Measurements from ENCODE around the gene SUSD3. TPM values are rescaled to one million over a fixed set of nuclear protein-coding genes. Genes with fewer than 3 reads are reported as not detected.

SUSD3 gene
- polyA plus RNA-seq, 4 donors: 3.7 to 10.1 (median 3.8) TPM; not detected in 1

- 80 to 85% (median 84%) methylated on average over 15 of the region's 15 CpGs for WGBS, 3 donors
- DNase-seq (no peak), FAIRE-seq (no peak)
- Histone ChIP-seq H3K4me3 (ENCODE audit: low read depth in 1 of 3, low read length in 3 of 3) (no peak overlapping the region), H3K27ac (ENCODE audit: low read depth in 1 of 3, low read length in 2 of 3) (no peak overlapping the region), H3K9me3 (ENCODE audit: control insufficient read depth in 2 of 2, insufficient read depth in 1 of 2, low read depth in 1 of 2, low read length in 1 of 2) (no peaks in the 10 kb centered on the region), H3K36me3 (ENCODE audit: control insufficient read depth in 3 of 3, insufficient read depth in 2 of 3, low read depth in 1 of 3, low read length in 3 of 3) (no peaks in the 10 kb centered on the region), H3K4me1 (ENCODE audit: control insufficient read depth in 3 of 3, insufficient read depth in 2 of 3, low read depth in 1 of 3, low read length in 2 of 3) (peaks cover 0 to 2% (median 0%) of the 10 kb centered on the region in 3 donors), H3K27me3 (ENCODE audit: control insufficient read depth in 3 of 3, insufficient read depth in 3 of 3, low read length in 3 of 3) (no peaks in the 10 kb centered on the region)
Observed at GRCh38 chr9:93052791-93053540, 5.5 kb upstream of the SUSD3 start.

- H3K27me3 ChIP-seq (ENCODE audit: control insufficient read depth in 3 of 3, insufficient read depth in 3 of 3, low read length in 3 of 3): no peaks in the 10 kb centered on the region
- no peaks in the 10 kb centered on the region for H3K36me3 ChIP-seq (ENCODE audit: control insufficient read depth in 3 of 3, insufficient read depth in 2 of 3, low read depth in 1 of 3, low read length in 3 of 3)
- no peak overlapping the region for H3K4me3 ChIP-seq (ENCODE audit: low read depth in 1 of 3, low read length in 3 of 3)
- no peak for FAIRE-seq
- peaks cover 0 to 6% (median 0%) of the 10 kb centered on the region in 3 donors for H3K4me1 ChIP-seq (ENCODE audit: control insufficient read depth in 3 of 3, insufficient read depth in 2 of 3, low read depth in 1 of 3, low read length in 2 of 3)
- no peaks in the 10 kb centered on the region for H3K9me3 ChIP-seq (ENCODE audit: control insufficient read depth in 2 of 2, insufficient read depth in 1 of 2, low read depth in 1 of 2, low read length in 1 of 2)
- H3K27ac ChIP-seq (ENCODE audit: low read depth in 1 of 3, low read length in 2 of 3): no peak overlapping the region
- no peak for DNase-seq
- 92 to 95% (median 92%) methylated on average over 5 of the region's 5 CpGs for WGBS, 3 donors
Observed at GRCh38 chr9:93053781-93054331, 4.6 kb upstream of the SUSD3 start.

GRCh38 chr9:93054758-93055704 is 3.5 kb upstream of the SUSD3 start:
- no peak overlapping the region for H3K27ac ChIP-seq (ENCODE audit: low read depth in 1 of 3, low read length in 2 of 3)
- 80 to 84% (median 81%) methylated on average over 10 to 11 of the region's 11 CpGs for WGBS, 3 donors
- FAIRE-seq: no peak

GRCh38 chr9:93057042-93057702 is 1.3 kb upstream of the SUSD3 start:
- no peak overlapping the region for H3K27ac ChIP-seq (ENCODE audit: low read depth in 1 of 3, low read length in 2 of 3)
- 70 to 80% (median 78%) methylated on average over 8 of the region's 8 CpGs for WGBS, 3 donors
- FAIRE-seq (no peak), DNase-seq (peak in 1 of 2 donors; percentile 24)
- H3K4me1 ChIP-seq (ENCODE audit: control insufficient read depth in 3 of 3, insufficient read depth in 2 of 3, low read depth in 1 of 3, low read length in 2 of 3): peaks cover 0 to 28% (median 4%) of the 10 kb centered on the region in 3 donors
- H3K9me3 ChIP-seq (ENCODE audit: control insufficient read depth in 2 of 2, insufficient read depth in 1 of 2, low read depth in 1 of 2, low read length in 1 of 2): no peaks in the 10 kb centered on the region
- no peaks in the 10 kb centered on the region for H3K36me3 ChIP-seq (ENCODE audit: control insufficient read depth in 3 of 3, insufficient read depth in 2 of 3, low read depth in 1 of 3, low read length in 3 of 3)
- no peak overlapping the region for H3K4me3 ChIP-seq (ENCODE audit: low read depth in 1 of 3, low read length in 3 of 3)
- H3K27me3 ChIP-seq (ENCODE audit: control insufficient read depth in 3 of 3, insufficient read depth in 3 of 3, low read length in 3 of 3): no peaks in the 10 kb centered on the region

More at GRCh38 chr9:93054758-93055704, 3.5 kb upstream of the SUSD3 start:
- Histone ChIP-seq H3K4me1 (ENCODE audit: control insufficient read depth in 3 of 3, insufficient read depth in 2 of 3, low read depth in 1 of 3, low read length in 2 of 3) (peaks cover 0 to 9% (median 0%) of the 10 kb centered on the region in 3 donors), H3K36me3 (ENCODE audit: control insufficient read depth in 3 of 3, insufficient read depth in 2 of 3, low read depth in 1 of 3, low read length in 3 of 3) (no peaks in the 10 kb centered on the region), H3K9me3 (ENCODE audit: control insufficient read depth in 2 of 2, insufficient read depth in 1 of 2, low read depth in 1 of 2, low read length in 1 of 2) (no peaks in the 10 kb centered on the region), H3K4me3 (ENCODE audit: low read depth in 1 of 3, low read length in 3 of 3) (no peak overlapping the region), H3K27me3 (ENCODE audit: control insufficient read depth in 3 of 3, insufficient read depth in 3 of 3, low read length in 3 of 3) (no peaks in the 10 kb centered on the region)
- no peak for DNase-seq

- Histone ChIP-seq H3K9me3 (ENCODE audit: control insufficient read depth in 2 of 2, insufficient read depth in 1 of 2, low read depth in 1 of 2, low read length in 1 of 2) (no peaks in the 10 kb centered on the region), H3K27me3 (ENCODE audit: control insufficient read depth in 3 of 3, insufficient read depth in 3 of 3, low read length in 3 of 3) (no peaks in the 10 kb centered on the region), H3K4me3 (ENCODE audit: low read depth in 1 of 3, low read length in 3 of 3) (no peak overlapping the region), H3K36me3 (ENCODE audit: control insufficient read depth in 3 of 3, insufficient read depth in 2 of 3, low read depth in 1 of 3, low read length in 3 of 3) (no peaks in the 10 kb centered on the region), H3K4me1 (ENCODE audit: control insufficient read depth in 3 of 3, insufficient read depth in 2 of 3, low read depth in 1 of 3, low read length in 2 of 3) (peaks cover 0 to 35% (median 4%) of the 10 kb centered on the region in 3 donors), H3K27ac (ENCODE audit: low read depth in 1 of 3, low read length in 2 of 3) (peak overlapping the region in 2 of 3 donors; percentile 5 to 12)
- WGBS, 3 donors: 40 to 57% (median 45%) methylated on average over 13 to 14 of the region's 14 CpGs
- FAIRE-seq (no peak), DNase-seq (no peak)
Observed at GRCh38 chr9:93057703-93058354, 672 bp upstream of the SUSD3 start.

DNA sequence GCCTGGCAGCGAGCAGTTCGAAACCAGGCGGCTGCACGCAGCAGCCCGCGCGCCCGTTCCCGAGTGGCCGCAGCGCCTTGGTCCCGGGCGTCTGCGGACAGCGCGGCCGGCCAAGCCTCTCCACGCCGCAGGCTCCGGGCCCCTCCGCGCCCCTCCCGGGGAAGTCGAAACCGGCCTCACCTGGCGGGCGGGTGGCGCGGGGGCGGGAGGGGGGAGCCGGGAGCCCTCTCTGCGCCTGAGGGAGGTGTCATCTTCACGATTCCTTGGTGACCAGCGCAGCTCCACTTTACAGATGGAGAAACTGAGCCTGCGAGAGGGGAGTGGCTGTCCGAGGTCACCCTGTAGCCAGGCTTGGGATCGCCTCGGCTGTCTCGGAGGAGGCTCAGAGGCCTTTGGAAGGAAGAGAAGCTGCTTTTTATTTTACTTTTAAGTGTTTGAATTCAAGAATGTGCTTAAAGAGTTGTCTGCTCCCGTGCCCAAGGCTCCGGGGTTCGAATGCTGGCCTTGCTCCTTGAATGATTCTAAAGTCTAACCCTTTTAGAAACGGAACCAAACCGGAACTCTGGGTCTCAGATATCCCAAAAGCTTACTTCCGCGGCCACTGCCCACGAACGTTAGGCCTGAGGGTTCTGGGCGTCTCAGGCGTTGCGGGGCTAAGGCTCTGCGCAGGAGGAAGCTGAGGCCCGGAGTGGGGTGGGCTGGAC is 662 bp downstream of the SUSD3 start:
- H3K27ac ChIP-seq (ENCODE audit: low read depth in 1 of 3, low read length in 2 of 3): peak overlapping the region in 2 of 3 donors; percentile 62 to 78
- H3K4me3 ChIP-seq (ENCODE audit: low read depth in 1 of 3, low read length in 3 of 3): peak overlapping the region; percentile 30 to 67 (median 49)

More for the DNA sequence above, 662 bp downstream of the SUSD3 start:
- Histone ChIP-seq H3K27me3 (ENCODE audit: control insufficient read depth in 3 of 3, insufficient read depth in 3 of 3, low read length in 3 of 3) (no peaks in the 10 kb centered on the region), H3K4me1 (ENCODE audit: control insufficient read depth in 3 of 3, insufficient read depth in 2 of 3, low read depth in 1 of 3, low read length in 2 of 3) (peaks cover 0 to 39% (median 4%) of the 10 kb centered on the region in 3 donors), H3K9me3 (ENCODE audit: control insufficient read depth in 2 of 2, insufficient read depth in 1 of 2, low read depth in 1 of 2, low read length in 1 of 2) (no peaks in the 10 kb centered on the region), H3K36me3 (ENCODE audit: control insufficient read depth in 3 of 3, insufficient read depth in 2 of 3, low read depth in 1 of 3, low read length in 3 of 3) (no peaks in the 10 kb centered on the region)
- FAIRE-seq: no peak
- WGBS, 3 donors: 17 to 18% (median 17%) methylated on average over 38 to 53 of the region's 53 CpGs
- peak in 1 of 2 donors; percentile 33 for DNase-seq
